Activated CD8-positive, alpha-beta T cell treated with anti-CD3 and anti-CD28 coated beads, Interleukin-2, amount 10 ng/mL, durations not matched to agents 7 days and 5 days (primary cell): ENCODE results near the gene RNF13. TPM values are rescaled to one million over a fixed set of nuclear protein-coding genes. Genes with fewer than 3 reads are reported as not detected.
A peak's percentile ranks its signal among the peaks of the same experiment; 100 is the strongest.

ENCODE experiments used
- ATAC-seq: fragments of 150-1000 bp; cut with Tn5 transposase; one replicate; pipeline ENCODE4 v1.10.0; 2021; ENCODE audit warnings: moderate library complexity
- CTCF ChIA-PET: fragments of 350-600 bp; sonication (Branson Sonifier 250); formaldehyde crosslinking; loops from one replicate; lab custom pipeline; 2021; ENCODE audit warnings: antibody characterized with exemption; lab: Charles Lee
- POLR2A ChIA-PET: fragments of 350-600 bp; sonication (Branson Sonifier 250); formaldehyde crosslinking; loops from one replicate; lab custom pipeline; 2021; ENCODE audit warnings: antibody characterized with exemption; lab: Charles Lee
- DNase-seq: peaks from one replicate; pipeline ENCODE4 v3.0.0-alpha.2; 2020
- H3K27ac Mint-ChIP-seq: one replicate; pipeline ENCODE4 v1.8.0; 2021; ENCODE audit warnings: mild to moderate bottlenecking, mixed read lengths
- H3K27me3 Mint-ChIP-seq: one replicate; pipeline ENCODE4 v1.8.0; 2021; ENCODE audit warnings: low read depth, mixed read lengths
- H3K36me3 Mint-ChIP-seq: one replicate; pipeline ENCODE4 v1.8.0; 2021; ENCODE audit warnings: low read depth, mixed read lengths
- H3K4me1 Mint-ChIP-seq: one replicate; pipeline ENCODE4 v1.8.0; 2021; ENCODE audit warnings: low read depth, mixed read lengths
- H3K4me3 Mint-ChIP-seq: one replicate; pipeline ENCODE4 v1.8.0; 2021; ENCODE audit warnings: mild to moderate bottlenecking, mixed read lengths
- H3K9me3 Mint-ChIP-seq: one replicate; pipeline ENCODE4 v1.8.0; 2022; ENCODE audit warnings: mixed read lengths; ENCODE audit not compliant: insufficient read depth
- total RNA-seq, 2 experiments: library from RNA; stranded (reverse); gene quantifications; one replicate each; pipeline ENCODE4 v1.2.3, GENCODE V29; 2021

RNF13 gene
- total RNA-seq, 2 experiments from 2014 or later: 30.6 to 31.3 TPM

DNA sequence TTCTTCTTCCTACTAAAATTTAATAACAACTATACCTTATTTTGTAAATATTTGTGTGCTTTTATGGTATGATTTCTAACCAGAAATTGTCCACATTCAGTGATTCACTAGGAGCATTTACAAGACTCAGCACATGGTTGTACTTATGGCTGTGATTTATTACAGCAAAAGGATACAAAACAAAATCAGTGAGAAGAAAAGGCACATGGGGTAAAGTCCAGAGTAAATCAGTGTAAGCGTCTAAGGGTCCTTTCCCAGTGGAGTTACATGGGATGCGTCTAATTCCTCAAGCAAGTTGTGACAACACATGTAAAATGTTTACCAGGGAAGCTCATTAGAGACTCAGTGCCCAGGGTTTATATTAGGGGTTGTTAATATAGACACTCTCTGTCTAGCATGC lies 31.1 kb downstream of the RNF13 start:
- DNase-seq: no peak
- peaks cover 6% of the 10 kb centered on the region for H3K9me3 Mint-ChIP-seq
- ChIA-PET CTCF (interaction anchor here (0.8 to 1.1 kb wide), 2 partner anchors 12 to 36 kb away, joined by 3 read pairs; no protein-coding TSS in a partner anchor), POLR2A (no interaction called here)
- peaks cover 25% of the 10 kb centered on the region for H3K36me3 Mint-ChIP-seq
- H3K27me3 Mint-ChIP-seq: no peaks in the 10 kb centered on the region
- no peak overlapping the region for H3K4me3 Mint-ChIP-seq
- no peak for ATAC-seq
- H3K27ac Mint-ChIP-seq: no peak overlapping the region
- H3K4me1 Mint-ChIP-seq: peaks cover 5% of the 10 kb centered on the region

DNA sequence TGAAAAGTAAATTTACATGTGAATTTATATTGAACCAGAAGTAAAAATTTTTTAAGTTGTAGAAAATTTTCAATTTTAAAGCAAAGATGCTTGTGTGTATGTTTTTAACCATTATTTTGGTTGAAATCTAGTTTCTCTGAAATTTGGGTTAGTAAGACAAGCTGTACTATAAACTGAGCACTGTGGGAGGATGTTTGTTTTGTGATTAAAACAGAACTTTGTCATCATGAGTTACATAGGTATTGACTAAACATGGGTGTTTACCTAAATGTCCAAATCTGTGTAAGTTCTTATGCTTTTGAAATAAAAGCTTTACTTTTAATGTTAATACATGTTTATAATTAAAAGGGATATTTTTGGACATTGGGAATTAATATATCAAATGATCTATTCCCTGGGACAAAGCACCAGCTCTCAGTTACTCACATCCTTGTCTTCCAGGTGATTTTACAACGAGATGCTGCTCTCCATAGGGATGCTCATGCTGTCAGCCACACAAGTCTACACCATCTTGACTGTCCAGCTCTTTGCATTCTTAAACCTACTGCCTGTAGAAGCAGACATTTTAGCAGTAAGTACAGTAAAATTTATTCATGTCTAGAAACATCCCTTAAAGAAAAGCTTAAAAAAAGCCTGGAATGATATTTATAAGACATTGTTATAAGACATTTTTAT lies 32.7 kb downstream of the RNF13 start:
- Mint-ChIP-seq H3K36me3 (peaks cover 26% of the 10 kb centered on the region), H3K27me3 (no peaks in the 10 kb centered on the region)

DNA sequence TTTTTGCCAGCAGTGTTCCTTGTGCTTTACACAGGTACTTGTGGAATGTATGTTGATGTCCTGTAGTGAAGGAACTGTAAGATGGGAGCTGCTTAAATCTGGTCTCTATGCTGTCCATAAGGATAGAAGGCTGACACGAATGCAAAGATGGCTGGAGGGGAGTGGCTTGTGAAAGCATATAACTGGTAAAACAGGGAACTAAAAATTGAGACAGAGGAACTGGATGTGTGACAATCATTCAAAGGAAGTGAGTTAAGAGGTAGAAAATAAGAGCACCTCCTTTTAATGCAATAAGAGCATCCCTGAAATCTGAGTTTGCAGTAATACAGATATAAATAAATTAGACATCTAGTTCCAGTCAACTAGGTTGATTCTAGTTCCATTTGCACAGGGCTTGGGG lies 35.2 kb downstream of the RNF13 start:
- Mint-ChIP-seq H3K27ac (no peak overlapping the region), H3K27me3 (no peaks in the 10 kb centered on the region), H3K36me3 (peaks cover 39% of the 10 kb centered on the region), H3K4me1 (no peaks in the 10 kb centered on the region), H3K9me3 (no peaks in the 10 kb centered on the region), H3K4me3 (no peak overlapping the region)
- POLR2A ChIA-PET: no interaction called here
- no peak for ATAC-seq
- no peak for DNase-seq
- CTCF ChIA-PET: no interaction called here

More for the DNA sequence above, 32.7 kb downstream of the RNF13 start:
- ChIA-PET CTCF (interaction anchor here (1.0 kb wide), 1 partner anchor 37 kb away, joined by 3 read pairs; no protein-coding TSS in a partner anchor), POLR2A (no interaction called here)
- ATAC-seq (no peak), DNase-seq (no peak)
- no peak overlapping the region for H3K27ac Mint-ChIP-seq
- no peaks in the 10 kb centered on the region for H3K9me3 Mint-ChIP-seq
- H3K4me1 Mint-ChIP-seq: peaks cover 3% of the 10 kb centered on the region
- H3K4me3 Mint-ChIP-seq: no peak overlapping the region

DNA sequence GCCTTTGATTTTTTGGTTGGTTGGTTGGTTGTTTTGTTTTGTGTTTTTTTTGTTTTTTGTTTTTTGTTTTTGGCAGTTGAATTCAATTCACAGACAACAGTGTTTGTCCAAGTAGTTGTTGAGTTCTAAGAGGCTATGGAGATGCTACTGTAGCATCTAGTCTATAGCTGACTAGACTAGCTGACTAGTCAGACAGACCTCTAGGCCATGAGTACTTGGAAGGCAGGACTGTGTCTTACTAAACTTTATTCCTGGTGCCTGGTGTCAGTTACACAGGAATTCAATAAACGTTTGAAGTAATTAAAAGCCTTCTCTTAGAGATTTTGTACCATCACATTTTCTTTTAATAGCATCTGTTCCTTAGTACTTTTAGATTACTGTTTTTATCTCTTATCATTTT lies 35.7 kb downstream of the RNF13 start:
- Mint-ChIP-seq H3K27me3 (no peaks in the 10 kb centered on the region), H3K36me3 (peaks cover 39% of the 10 kb centered on the region), H3K9me3 (no peaks in the 10 kb centered on the region), H3K27ac (no peak overlapping the region), H3K4me3 (no peak overlapping the region), H3K4me1 (no peaks in the 10 kb centered on the region)
- no peak for DNase-seq
- ChIA-PET CTCF (no interaction called here), POLR2A (no interaction called here)
- ATAC-seq: no peak

DNA sequence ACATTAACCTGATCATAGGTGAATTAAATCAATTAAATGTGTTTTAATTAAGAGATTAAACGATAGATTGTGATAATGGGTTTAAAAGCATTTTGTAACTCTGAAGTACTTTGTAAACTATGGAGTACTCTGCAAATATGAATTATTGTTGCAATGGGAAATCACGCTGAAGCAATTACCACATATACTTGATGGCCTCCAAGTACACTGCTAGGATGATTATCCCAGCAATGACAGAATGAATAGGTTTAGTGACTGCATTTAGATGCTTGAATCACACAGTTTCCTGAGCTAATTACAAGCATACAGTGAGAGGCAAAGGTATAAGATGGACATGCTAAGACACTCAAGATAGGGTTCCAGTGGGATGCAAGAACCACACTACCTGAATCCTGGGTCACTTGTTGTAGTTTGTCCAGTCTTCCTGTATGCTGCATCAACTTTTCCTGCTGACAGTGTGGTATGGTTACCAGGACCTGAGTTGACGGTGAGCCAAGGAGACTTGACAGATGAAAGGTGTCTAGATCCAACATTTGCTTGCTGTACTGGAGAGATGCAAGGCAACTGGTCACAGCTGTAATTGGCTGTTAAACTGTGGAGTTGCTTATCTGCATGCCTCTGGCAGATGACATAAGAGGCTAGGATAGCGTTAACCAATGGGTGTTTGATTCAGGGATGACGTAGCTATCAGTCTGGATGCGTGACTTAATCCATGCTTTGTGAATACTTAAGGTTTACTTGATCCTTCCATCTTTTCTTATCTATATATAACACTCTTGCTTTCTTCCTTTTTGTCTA lies 38.0 kb downstream of the RNF13 start:
- no peak for DNase-seq
- ChIA-PET CTCF (no interaction called here), POLR2A (interaction anchor here (0.6 kb wide), 1 partner anchor 131 kb away, joined by 3 read pairs; no protein-coding TSS in a partner anchor)
- no peaks in the 10 kb centered on the region for H3K4me1 Mint-ChIP-seq
- H3K27me3 Mint-ChIP-seq: no peaks in the 10 kb centered on the region
- no peak overlapping the region for H3K4me3 Mint-ChIP-seq
- peaks cover 3% of the 10 kb centered on the region for H3K9me3 Mint-ChIP-seq
- no peak for ATAC-seq
- H3K36me3 Mint-ChIP-seq: peaks cover 52% of the 10 kb centered on the region
- no peak overlapping the region for H3K27ac Mint-ChIP-seq

DNA sequence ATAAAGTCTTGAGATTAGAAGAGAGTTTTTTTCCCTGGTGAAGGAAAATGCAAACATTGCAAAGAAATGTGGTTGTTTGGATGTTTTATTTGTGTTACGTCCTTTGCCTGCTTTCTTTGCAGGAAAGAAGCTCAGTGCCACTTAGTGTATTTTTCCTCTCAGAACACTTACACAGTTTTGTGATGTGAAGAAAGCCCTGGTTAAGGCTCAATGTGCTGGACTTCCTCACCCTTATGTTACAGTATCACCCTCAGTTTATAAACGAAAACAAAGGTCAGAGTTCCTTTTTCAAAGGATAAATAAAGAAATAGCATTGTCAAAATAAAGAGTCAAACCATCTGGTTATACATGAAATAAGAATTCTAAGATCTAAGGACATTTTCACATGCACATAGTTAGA lies 45.9 kb downstream of the RNF13 start:
- Mint-ChIP-seq H3K4me1 (no peaks in the 10 kb centered on the region), H3K27ac (no peak overlapping the region), H3K4me3 (no peak overlapping the region), H3K27me3 (no peaks in the 10 kb centered on the region), H3K9me3 (peaks cover 3% of the 10 kb centered on the region), H3K36me3 (peaks cover 34% of the 10 kb centered on the region)
- no peak for ATAC-seq
- POLR2A ChIA-PET: no interaction called here
- CTCF ChIA-PET: interaction anchor here (1.2 kb wide), 1 partner anchor 10 kb away, joined by 3 read pairs; no protein-coding TSS in a partner anchor
- DNase-seq: no peak

DNA sequence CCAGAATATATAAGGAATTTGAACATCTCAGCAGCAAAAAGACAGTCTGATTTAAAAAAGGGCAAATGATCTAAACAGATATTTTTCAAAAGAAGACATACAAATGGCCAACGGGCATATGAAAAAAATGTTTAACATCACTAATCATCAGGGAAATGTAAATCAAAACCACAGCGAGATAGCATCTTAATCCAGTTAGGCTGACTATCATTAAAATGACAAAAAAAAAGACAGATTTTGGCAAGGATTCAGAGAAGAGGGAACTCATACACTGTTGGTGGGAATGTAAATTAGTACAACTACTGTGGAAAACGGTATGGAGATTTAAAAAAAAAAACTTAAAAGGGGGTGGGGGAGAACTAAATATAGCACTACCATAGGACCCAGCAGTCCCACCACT lies 47.9 kb downstream of the RNF13 start:
- H3K27ac Mint-ChIP-seq: no peak overlapping the region
- DNase-seq (no peak), ATAC-seq (no peak)
- ChIA-PET CTCF (no interaction called here), POLR2A (no interaction called here)
- H3K4me3 Mint-ChIP-seq: no peak overlapping the region
- H3K36me3 Mint-ChIP-seq: peaks cover 34% of the 10 kb centered on the region
- no peaks in the 10 kb centered on the region for H3K4me1 Mint-ChIP-seq
- H3K9me3 Mint-ChIP-seq: peaks cover 4% of the 10 kb centered on the region
- H3K27me3 Mint-ChIP-seq: no peaks in the 10 kb centered on the region

DNA sequence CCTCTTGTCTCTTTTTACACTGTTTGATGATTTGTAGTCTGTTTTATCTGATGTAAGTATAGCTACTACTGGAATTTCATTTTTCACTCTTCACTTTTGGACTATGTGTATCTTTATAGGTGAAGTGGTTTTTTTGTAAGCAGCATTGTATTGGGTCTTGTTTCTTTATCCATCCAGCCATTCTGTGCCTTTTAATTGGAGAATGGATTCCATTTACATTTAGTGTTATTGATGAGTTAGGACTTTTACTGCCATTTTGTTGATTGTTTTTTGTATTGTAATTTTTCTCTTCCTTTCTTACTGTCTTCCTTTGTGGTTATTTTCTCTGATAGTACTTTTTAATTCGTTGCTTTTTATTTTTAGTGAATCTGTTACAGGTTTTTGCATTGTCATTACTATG lies 54.5 kb downstream of the RNF13 start:
- Mint-ChIP-seq H3K27me3 (no peaks in the 10 kb centered on the region), H3K27ac (no peak overlapping the region), H3K4me1 (no peaks in the 10 kb centered on the region), H3K9me3 (peaks cover 14% of the 10 kb centered on the region), H3K36me3 (peaks cover 56% of the 10 kb centered on the region), H3K4me3 (no peak overlapping the region)
- ChIA-PET CTCF (no interaction called here), POLR2A (no interaction called here)
- DNase-seq (no peak), ATAC-seq (no peak)

DNA sequence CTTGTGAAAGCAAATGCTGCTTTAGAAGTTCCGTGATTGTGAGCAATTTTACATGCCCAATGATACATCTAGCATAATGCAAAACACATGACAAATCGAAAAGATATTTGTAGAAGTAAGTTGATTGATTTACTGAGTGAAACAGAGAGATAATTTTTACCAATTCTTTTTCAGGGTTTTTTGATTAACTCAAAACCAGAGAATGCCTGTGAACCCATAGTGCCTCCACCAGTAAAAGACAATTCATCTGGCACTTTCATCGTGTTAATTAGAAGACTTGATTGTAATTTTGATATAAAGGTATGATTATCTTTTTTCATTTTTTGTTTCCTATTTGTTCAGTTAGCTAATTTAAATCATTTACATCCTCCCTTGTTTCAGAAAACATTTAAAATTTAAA lies 58.8 kb downstream of the RNF13 start:
- ChIA-PET CTCF (no interaction called here), POLR2A (no interaction called here)
- no peak overlapping the region for H3K27ac Mint-ChIP-seq
- DNase-seq (no peak), ATAC-seq (no peak)
- H3K9me3 Mint-ChIP-seq: peaks cover 7% of the 10 kb centered on the region
- no peaks in the 10 kb centered on the region for H3K4me1 Mint-ChIP-seq
- no peaks in the 10 kb centered on the region for H3K27me3 Mint-ChIP-seq
- H3K36me3 Mint-ChIP-seq: peaks cover 32% of the 10 kb centered on the region
- H3K4me3 Mint-ChIP-seq: no peak overlapping the region

DNA sequence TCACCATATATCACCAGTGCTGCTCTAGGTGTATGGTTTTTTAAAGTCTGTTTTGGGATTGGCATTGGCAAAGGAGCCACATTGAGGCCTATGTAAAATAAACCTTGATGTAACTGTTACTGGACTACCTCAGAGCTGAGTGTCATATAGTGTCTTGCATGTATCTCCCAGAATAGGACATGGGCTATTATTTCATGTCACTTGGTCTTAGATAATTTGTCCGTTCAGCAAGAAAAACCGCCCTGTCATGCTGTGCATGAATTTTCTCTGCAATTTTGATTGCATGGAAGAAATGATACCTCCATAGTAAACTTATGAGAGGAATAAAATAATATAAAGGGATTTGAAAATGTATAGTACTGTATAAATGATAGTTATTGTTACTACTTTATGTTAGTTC lies 59.6 kb downstream of the RNF13 start:
- H3K27me3 Mint-ChIP-seq: no peaks in the 10 kb centered on the region

DNA sequence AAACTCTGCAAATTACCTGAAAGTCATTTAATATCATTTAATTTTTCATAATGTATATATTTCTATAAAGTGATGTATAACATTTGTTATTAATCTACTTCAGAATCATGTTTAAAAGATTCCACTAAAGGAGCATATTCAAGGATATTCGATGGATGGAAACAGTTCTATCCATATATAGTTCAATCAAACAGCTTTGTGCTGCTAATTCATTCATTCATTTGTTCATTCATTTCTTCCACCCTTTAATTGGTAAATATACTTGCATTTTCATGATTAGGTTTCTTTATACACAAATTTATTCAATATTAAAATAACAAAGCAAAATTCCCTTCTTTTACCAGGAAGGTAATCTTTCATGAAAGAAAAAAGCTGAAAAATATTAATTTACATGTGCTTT lies 64.7 kb downstream of the RNF13 start:
- peaks cover 6% of the 10 kb centered on the region for H3K36me3 Mint-ChIP-seq
- no peaks in the 10 kb centered on the region for H3K9me3 Mint-ChIP-seq
- H3K4me3 Mint-ChIP-seq: no peak overlapping the region
- H3K4me1 Mint-ChIP-seq: no peaks in the 10 kb centered on the region
- H3K27ac Mint-ChIP-seq: no peak overlapping the region
- H3K27me3 Mint-ChIP-seq: no peaks in the 10 kb centered on the region
- ATAC-seq: no peak
- DNase-seq: no peak
- POLR2A ChIA-PET: no interaction called here
- CTCF ChIA-PET: no interaction called here

More for the DNA sequence above, 59.6 kb downstream of the RNF13 start:
- H3K4me3 Mint-ChIP-seq: no peak overlapping the region
- H3K36me3 Mint-ChIP-seq: peaks cover 27% of the 10 kb centered on the region
- H3K4me1 Mint-ChIP-seq: no peaks in the 10 kb centered on the region
- POLR2A ChIA-PET: no interaction called here
- H3K27ac Mint-ChIP-seq: no peak overlapping the region
- no peak for ATAC-seq
- CTCF ChIA-PET: no interaction called here
- H3K9me3 Mint-ChIP-seq: peaks cover 7% of the 10 kb centered on the region
- no peak for DNase-seq

DNA sequence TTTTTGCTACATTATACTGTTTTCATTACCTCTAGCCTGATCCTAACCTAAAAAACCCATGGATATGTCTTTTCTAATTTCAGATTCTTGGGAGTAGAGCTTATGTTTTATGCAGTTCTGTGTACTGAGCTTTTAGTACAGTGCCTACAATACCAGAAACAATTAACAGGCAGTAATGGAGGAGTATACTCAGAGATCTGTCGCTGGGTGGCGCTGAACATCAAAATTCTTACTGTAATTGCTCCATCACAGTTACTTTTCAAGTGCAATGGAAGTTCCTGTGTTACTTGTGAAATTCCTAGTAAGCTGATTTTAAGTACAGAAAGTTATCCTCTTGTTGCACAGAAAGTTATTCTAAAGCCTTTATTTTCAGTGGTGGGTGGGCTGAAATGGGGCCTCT lies 66.9 kb downstream of the RNF13 start:
- Mint-ChIP-seq H3K27ac (no peak overlapping the region), H3K9me3 (no peaks in the 10 kb centered on the region), H3K36me3 (peaks cover 11% of the 10 kb centered on the region), H3K4me1 (peaks cover 3% of the 10 kb centered on the region), H3K27me3 (no peaks in the 10 kb centered on the region), H3K4me3 (no peak overlapping the region)
- ATAC-seq (no peak), DNase-seq (peak; percentile 30)
- POLR2A ChIA-PET: no interaction called here
- CTCF ChIA-PET: interaction anchor here (0.6 to 2.0 kb wide), 14 partner anchors 9 to 888 kb away, joined by 3 to 10 read pairs (median 3); partner anchors contain the start of gene GYG1
